Cardiac septum (tissue), 1 donor: ENCODE results near the gene CEACAM1. TPM values are rescaled to one million over a fixed set of nuclear protein-coding genes. Genes with fewer than 3 reads are reported as not detected.
"Not testable (repeated sequence)": the region's sequence is repeated elsewhere in the genome, so short reads cannot be mapped to it uniquely, and the experiment has no call there.

Source experiments
- DNase-seq: peaks from one replicate; pipeline ENCODE4 v3.0.0-alpha.2; 2020; ENCODE audit warnings: low spot score
- intact Hi-C: fragments of 100-400 bp; cut with DNase I; formaldehyde crosslinking; loops from one replicate; pipeline ENCODE4 v1.14.0; 2022
- total RNA-seq: library from RNA; stranded (reverse); fragmentation: NEBNext Ultra II Directional; extraction: Animal tissue kit (Norgen Biotek cat#: 25700); gene quantifications from one replicate; pipeline ENCODE4 v1.2.1, GENCODE V29; 2021
- donor health status: DM: no; HTN: no; CAD: no.

Gene CEACAM1
- total RNA-seq, 1 donor from 2014 or later = 2.8 TPM

GRCh38 chr19:42461700-42462324, 66.5 kb downstream of the CEACAM1 start:
- intact Hi-C loops = no loop called here
- DNase-seq = no peak

DNA sequence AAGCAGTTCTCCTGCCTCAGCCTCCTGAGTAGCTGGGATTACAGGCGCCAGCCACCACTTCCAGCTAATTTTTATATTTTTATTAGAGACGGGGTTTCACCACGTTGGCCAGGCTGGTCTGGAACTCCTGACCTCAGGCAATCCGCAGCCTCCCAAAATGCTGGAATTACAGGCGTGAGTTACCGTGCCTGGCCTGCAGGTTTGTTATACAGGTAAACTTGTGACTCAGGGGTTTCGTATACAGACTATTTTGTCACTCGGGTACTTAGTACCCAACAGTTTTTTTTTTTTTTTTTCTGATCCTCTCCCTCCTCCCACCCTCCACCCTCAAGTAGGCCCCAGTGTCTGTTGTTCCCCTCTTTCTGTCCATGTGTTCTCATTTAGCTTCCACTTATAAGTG, 67.0 kb downstream of the CEACAM1 start:
- DNase-seq, intact Hi-C loops: not testable (repeated sequence)

- intact Hi-C loops = no loop called here
Observed at GRCh38 chr19:42459926-42460325, 68.4 kb downstream of the CEACAM1 start.

More at GRCh38 chr19:42459926-42460325, 68.4 kb downstream of the CEACAM1 start:
- DNase-seq = no peak

Other genes starting within 250 kb of the CEACAM1 start
- gene PRR19, start 226.3 kb downstream of the CEACAM1 start, total RNA-seq = 0.16 TPM
- gene PAFAH1B3, start 225.9 kb downstream of the CEACAM1 start, total RNA-seq = 4.0 TPM
- 0.24 TPM for gene TMEM145, start 215.2 kb downstream of the CEACAM1 start, total RNA-seq
- gene MEGF8, start 202.8 kb downstream of the CEACAM1 start, total RNA-seq = 45.8 TPM
- gene CNFN, start 138.2 kb downstream of the CEACAM1 start, total RNA-seq = 0.67 TPM
- 54.9 TPM for gene LIPE, start 101.1 kb downstream of the CEACAM1 start, total RNA-seq
- gene CXCL17, start 85.5 kb downstream of the CEACAM1 start, total RNA-seq = not detected
- 0.35 TPM for gene CEACAM8, start 66.4 kb upstream of the CEACAM1 start, total RNA-seq
- gene PSG3, start 212.0 kb upstream of the CEACAM1 start, total RNA-seq = not detected
- gene PSG8, start 237.2 kb upstream of the CEACAM1 start, total RNA-seq = not detected